ENCODE results near the gene TMEM132C.

GRCh38 chr12:128664501-128664900 lies 397.5 kb downstream of the TMEM132C start:
- TF ChIP-seq POLR2A (IDR thresholded peaks at IDR 0.05; ENCODE audit: low read depth, low read length): no peak
- no peak for TF ChIP-seq POLR2AphosphoS5 (IDR thresholded peaks at IDR 0.05; ENCODE audit: low read depth, low read length)
